ENCODE measurements around the gene QRICH1. TPM values are rescaled to one million over a fixed set of nuclear protein-coding genes. Genes with fewer than 3 reads are reported as not detected.
A peak's percentile ranks its signal among the peaks of the same experiment; 100 is the strongest.

The QRICH1 gene
- total and polyA plus RNA-seq, 2 of the 4 experiments (the other 2 are of a cell fraction), result 62.7 to 77.3 TPM

GRCh38 chr3:49006408-49007067, 87.3 kb downstream of the QRICH1 start:
- no TSS peak for BruUV-seq (replicated peaks)
- H3K18ac ChIP-seq (ENCODE audit: low read depth, low read length), result peak overlapping the region; percentile 14; the same call in 1 of the 2 replicates
- H3K27ac ChIP-seq (ENCODE audit: insufficient read depth, low read length), result peak overlapping the region; percentile 79
- POLR2A ChIA-PET (ENCODE audit: unreplicated experiment), result interaction anchor here (0.6 to 2.5 kb wide), 7 partner anchors 8 to 114 kb away, joined by 3 to 13 read pairs (median 3); partner anchors contain the start of genes DALRD3, IMPDH2, P4HTM and USP19
- H3K4me3 ChIP-seq (ENCODE audit: insufficient read depth, low read depth, low read length), result peak overlapping the region; percentile 87
- H3K27me3 ChIP-seq (ENCODE audit: control insufficient read depth, insufficient read depth, low read length), result no peaks in the 10 kb centered on the region
- peak overlapping the region; percentile 84 for H3K9ac ChIP-seq (ENCODE audit: low read depth, low read length)
- in situ Hi-C loops (cut with MboI; ENCODE audit: low sequenced_read_pairs) (no loop called here), intact Hi-C loops (cut with micrococcal nuclease) (loop anchor here (2.0 kb wide), 1 partner anchor 18 kb away; no protein-coding TSS in a partner anchor), dilution Hi-C loops (cut with HindIII; ENCODE audit: low sequenced_read_pairs, unreplicated experiment) (no loop called here)
- H3K23ac ChIP-seq (ENCODE audit: low read depth, low read length), result peak overlapping the region; percentile 91
- H3K36me3 ChIP-seq (ENCODE audit: control insufficient read depth, insufficient read depth, low read length), result peaks cover 4% of the 10 kb centered on the region
- H2BK15ac ChIP-seq (ENCODE audit: low read depth, low read length), result no peak overlapping the region; the same call in 2 of the 3 replicates
- peak overlapping the region; percentile 95 for H2AFZ ChIP-seq (replicated peaks; ENCODE audit: low read length, poor library complexity)
- peak overlapping the region; percentile 87 for H2AK5ac ChIP-seq (ENCODE audit: low read depth, low read length)
- peak overlapping the region; percentile 58 for H4K91ac ChIP-seq (ENCODE audit: insufficient read depth, low read depth, low read length)
- H3K4me2 ChIP-seq (ENCODE audit: low read depth, low read length), result peak overlapping the region; percentile 71
- H4K8ac ChIP-seq (ENCODE audit: low read depth in 2 of 2, low read length in 2 of 2), result peak overlapping the region; percentile 83 to 98
- CTCF ChIA-PET, result interaction anchor here (0.6 to 1.5 kb wide), 5 partner anchors 16 to 87 kb away, joined by 3 to 10 read pairs (median 5); partner anchors contain the start of genes NDUFAF3 and QRICH1
- peaks cover 11% of the 10 kb centered on the region for H3K4me1 ChIP-seq (ENCODE audit: control insufficient read depth, insufficient read depth, low read length)
- H2BK5ac ChIP-seq (ENCODE audit: low read depth, low read length, poor library complexity, severe bottlenecking), result peak overlapping the region; percentile 37
- 3% methylated on average over 9 of the region's 32 CpGs; no CpG with 5 or more reads in 1 of the 2 experiments for WGBS, 2 experiments (ENCODE audit: extremely low coverage in 2 of 2, insufficient read length in 1 of 2)
- H4K5ac ChIP-seq (ENCODE audit: low read depth, low read length), result peak overlapping the region; percentile 53
- H3K79me1 ChIP-seq (ENCODE audit: low read depth in 1 of 2, low read length in 2 of 2), result peaks cover 0 to 44% of the 10 kb centered on the region in 2 experiments; a peak in 2 of 4 replicates
- no peak overlapping the region for H2BK120ac ChIP-seq (ENCODE audit: low read depth, low read length)
- no peaks in the 10 kb centered on the region for H3K9me3 ChIP-seq (ENCODE audit: control insufficient read depth, insufficient read depth, low read length)
- DNase-seq (peak; percentile 63), ATAC-seq (ENCODE audit: low read depth) (peak; percentile 0)
- TF ChIP-seq BHLHE40 (IDR thresholded peaks at IDR 0.05; ENCODE audit: low read depth, low read length) (peak; percentile 68), MAZ (IDR thresholded peaks at IDR 0.05; ENCODE audit: borderline replicate concordance, low read depth, low read length) (peak; percentile 40; the same call in 1 of the 2 replicates), MXI1 (IDR thresholded peaks at IDR 0.05; ENCODE audit: borderline replicate concordance, low read depth, low read length) (no peak; the same call in 1 of the 2 replicates), USF2 (IDR thresholded peaks at IDR 0.05; ENCODE audit: low read depth, low read length) (no peak)
- H4K20me1 ChIP-seq (ENCODE audit: insufficient read depth, low read length), result peaks cover 22% of the 10 kb centered on the region
- H3K4ac ChIP-seq (ENCODE audit: low read depth, low read length), result peak overlapping the region; percentile 88
- H2BK20ac ChIP-seq (ENCODE audit: low read depth, low read length), result no peak overlapping the region
- H3K9me1 ChIP-seq (ENCODE audit: insufficient read depth, low read length), result peaks cover 23% of the 10 kb centered on the region
- peak overlapping the region; percentile 53 for H3K56ac ChIP-seq (ENCODE audit: extremely low read depth, insufficient read depth, low read length)
- H2AK9ac ChIP-seq (replicated peaks; ENCODE audit: low read depth, low read length, poor library complexity), result peak overlapping the region; percentile 99
- peak overlapping the region; percentile 88 for H3K14ac ChIP-seq (replicated peaks; ENCODE audit: low read depth, low read length)
